Measurements from ENCODE around the gene HTRA2. TPM values are rescaled to one million over a fixed set of nuclear protein-coding genes. Genes with fewer than 3 reads are reported as not detected.

The HTRA2 gene
- total and polyA plus RNA-seq, 8 donors, result 8.5 to 24.3 (median 11.3) TPM

GRCh38 chr2:74531666-74532065 is 1.9 kb downstream of the HTRA2 start:
- ATAC-seq, result no peak

GRCh38 chr2:74532222-74532621 is 2.5 kb downstream of the HTRA2 start:
- FAIRE-seq (no peak), ATAC-seq (no peak), DNase-seq (no peak)
- no peaks in the 10 kb centered on the region for H3K9me3 ChIP-seq
- no peak overlapping the region for H3K4me3 ChIP-seq
- H3K27ac ChIP-seq, result no peak overlapping the region
- TF ChIP-seq CTCF (IDR thresholded peaks at IDR 0.05), result no peak
- H3K27me3 ChIP-seq, result no peaks in the 10 kb centered on the region
- peaks cover 0 to 4% (median 0%) of the 10 kb centered on the region in 3 donors for H3K36me3 ChIP-seq
- peaks cover 7 to 18% (median 14%) of the 10 kb centered on the region in 3 donors for H3K4me1 ChIP-seq
- intact Hi-C loops (cut with DNase I), result no loop called here

More at GRCh38 chr2:74531666-74532065, 1.9 kb downstream of the HTRA2 start:
- peak in 1 of 6 donors; percentile 19 for DNase-seq
- no peak for FAIRE-seq
- Histone ChIP-seq H3K4me3 (no peak overlapping the region), H3K9me3 (no peaks in the 10 kb centered on the region), H3K36me3 (peaks cover 0 to 9% (median 0%) of the 10 kb centered on the region in 3 donors), H3K27ac (no peak overlapping the region), H3K4me1 (peaks cover 7 to 18% (median 14%) of the 10 kb centered on the region in 3 donors), H3K27me3 (no peaks in the 10 kb centered on the region)
- 84 to 91% methylated on average over 7 of the region's 7 CpGs for WGBS, 2 donors
- intact Hi-C loops (cut with DNase I), result no loop called here
- TF ChIP-seq CTCF (IDR thresholded peaks at IDR 0.05), result no peak

- DNase-seq (peak in 1 of 6 donors; percentile 1), ATAC-seq (no peak), FAIRE-seq (no peak)
- no peak for TF ChIP-seq CTCF (IDR thresholded peaks at IDR 0.05)
- Histone ChIP-seq H3K4me1 (peaks cover 3 to 12% (median 11%) of the 10 kb centered on the region in 3 donors), H3K4me3 (no peak overlapping the region), H3K36me3 (no peaks in the 10 kb centered on the region), H3K27ac (no peak overlapping the region), H3K27me3 (no peaks in the 10 kb centered on the region), H3K9me3 (no peaks in the 10 kb centered on the region)
- intact Hi-C loops (cut with DNase I), result no loop called here
- WGBS, 2 donors, result 75 to 77% methylated on average over 4 of the region's 4 CpGs
These were observed 3.7 kb downstream of the HTRA2 start for GRCh38 chr2:74533464-74533863.

- intact Hi-C loops (cut with DNase I), result no loop called here
- 70 to 86% methylated on average over 12 of the region's 12 CpGs for WGBS, 2 donors
- peaks cover 0 to 8% (median 7%) of the 10 kb centered on the region in 3 donors for H3K4me1 ChIP-seq
- no peak overlapping the region for H3K27ac ChIP-seq
- ATAC-seq (no peak), FAIRE-seq (no peak), DNase-seq (peak in 2 of 6 donors; percentile 11 to 39)
- TF ChIP-seq CTCF (IDR thresholded peaks at IDR 0.05), result no peak
- H3K27me3 ChIP-seq, result no peaks in the 10 kb centered on the region
- H3K36me3 ChIP-seq, result no peaks in the 10 kb centered on the region
- no peaks in the 10 kb centered on the region for H3K9me3 ChIP-seq
- H3K4me3 ChIP-seq, result no peak overlapping the region
These were observed 4.7 kb downstream of the HTRA2 start for GRCh38 chr2:74534411-74534810.

GRCh38 chr2:74535440-74535965 is 5.8 kb downstream of the HTRA2 start:
- no peak for TF ChIP-seq CTCF (IDR thresholded peaks at IDR 0.05)
- DNase-seq, result peak in 2 of 6 donors; percentile 10 to 46
- Histone ChIP-seq H3K27ac (no peak overlapping the region), H3K27me3 (no peaks in the 10 kb centered on the region), H3K36me3 (no peaks in the 10 kb centered on the region), H3K9me3 (no peaks in the 10 kb centered on the region), H3K4me1 (peaks cover 0 to 8% (median 7%) of the 10 kb centered on the region in 3 donors), H3K4me3 (no peak overlapping the region)
- intact Hi-C loops (cut with DNase I), result no loop called here
- WGBS, 2 donors, result 77 to 82% methylated on average over 10 of the region's 10 CpGs
- no peak for FAIRE-seq
- ATAC-seq, result no peak

Data from pancreas (tissue), 10 donors.